NCI-H82 (cell line): ENCODE measurements around the gene MSS51.

Experiments used
- DNase-seq: peaks from one replicate; lab custom pipeline; 2025; lab: John Stamatoyannopoulos, UW

Gene MSS51

GRCh38 chr10:73433538-73433867, at the start of gene MSS51:
MSS51 (minus strand) TSS chr10:73433561; CDS start chr10:73428284, 5,277 bp downstream.
- DNase-seq, result no peak

DNA sequence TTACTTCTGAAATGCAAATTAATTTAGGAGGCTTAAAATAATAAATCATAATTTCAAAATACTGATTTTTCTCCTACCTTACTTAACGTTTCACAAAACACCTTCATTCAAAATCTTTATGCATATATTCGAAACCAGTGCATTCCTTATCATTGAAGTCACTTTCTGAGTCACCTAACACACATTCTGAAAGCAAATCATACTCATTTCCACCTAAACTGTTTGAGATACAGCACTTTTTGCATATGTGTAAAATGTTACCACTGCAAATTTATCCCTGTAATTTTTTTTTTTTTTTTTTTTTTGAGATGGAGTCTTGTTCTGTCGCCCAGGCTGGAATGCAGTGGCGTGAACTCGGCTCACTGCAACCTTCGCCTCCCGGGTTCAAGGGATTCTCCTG, 46.8 kb upstream of the MSS51 start:
- DNase-seq, result no peak

DNA sequence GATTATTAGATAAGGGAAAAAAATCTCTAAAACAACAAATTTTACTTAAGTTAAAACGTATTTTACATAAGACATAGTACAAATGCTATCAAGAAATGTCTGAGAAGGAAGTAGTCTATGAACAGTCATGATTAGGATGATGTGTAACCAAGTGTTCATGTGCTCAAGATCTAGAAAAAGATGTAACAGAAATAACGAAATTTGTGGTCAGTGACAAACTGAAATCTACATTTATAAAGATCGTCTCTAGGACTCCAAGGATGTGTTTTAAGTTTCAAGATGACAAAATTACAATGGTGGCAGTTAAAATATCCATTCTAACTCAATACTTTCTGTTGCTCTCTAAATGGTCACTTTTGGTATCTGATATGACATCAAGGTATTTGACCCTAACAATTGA, 45.3 kb upstream of the MSS51 start:
- no peak for DNase-seq

DNA sequence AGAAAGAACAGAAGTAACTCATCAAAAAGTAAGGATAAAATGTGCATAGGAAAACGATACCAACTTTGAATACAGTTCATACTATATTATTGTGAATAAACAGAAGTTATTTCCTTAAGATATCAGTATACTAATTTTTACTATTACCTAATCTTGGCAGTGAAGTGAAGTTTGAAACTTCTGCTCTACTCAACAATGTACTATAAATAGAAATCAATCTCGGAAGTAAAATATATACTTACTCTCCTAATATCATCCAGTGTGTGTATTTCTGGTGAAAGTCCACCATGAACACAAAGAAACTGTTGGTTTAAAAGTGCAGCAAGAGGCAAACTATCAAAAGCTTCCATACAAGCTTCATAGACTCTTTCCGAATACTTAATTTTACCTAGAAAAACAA, 37.9 kb upstream of the MSS51 start:
- DNase-seq, result no peak

- DNase-seq, result no peak
These were observed 36.2 kb upstream of the MSS51 start for GRCh38 chr10:73469579-73469978.

- no peak for DNase-seq
These were observed 33.8 kb upstream of the MSS51 start for GRCh38 chr10:73467206-73467605.

DNA sequence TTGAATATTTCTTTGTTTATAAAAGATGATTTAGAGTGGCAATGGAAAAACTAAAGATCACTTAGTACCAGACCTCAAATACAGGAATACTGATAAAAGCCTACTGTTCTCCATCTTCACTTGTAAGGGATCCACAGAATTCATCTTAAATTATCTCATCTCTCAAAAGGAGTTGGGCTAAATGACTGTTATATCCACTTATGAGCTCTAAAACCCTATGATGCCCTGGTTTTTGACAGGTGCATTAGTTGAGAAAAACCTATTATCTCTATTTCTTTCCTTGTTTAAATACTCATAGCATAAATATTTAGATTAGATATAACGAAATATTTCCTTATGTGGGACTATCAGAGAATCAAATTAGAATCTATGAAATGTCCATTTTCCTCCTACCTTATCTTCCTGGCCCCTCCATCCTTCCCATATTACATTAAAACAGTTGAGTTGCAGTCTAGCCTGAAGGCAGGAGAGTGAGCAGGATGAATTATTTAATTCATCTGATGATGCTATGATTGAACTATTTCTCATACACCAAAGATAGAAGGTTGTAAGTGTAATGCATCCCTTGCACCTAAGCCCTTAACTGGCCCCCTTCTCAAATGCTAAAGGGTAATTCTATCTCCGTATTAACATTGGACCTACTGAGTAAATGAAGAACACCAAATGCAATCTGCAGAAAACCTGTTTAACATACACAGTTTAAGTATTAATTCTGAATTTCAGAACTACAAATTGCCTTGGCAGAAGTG, 32.8 kb upstream of the MSS51 start:
- DNase-seq, result no peak

- DNase-seq, result no peak
These were observed 27.5 kb upstream of the MSS51 start for GRCh38 chr10:73460897-73461296.

- no peak for DNase-seq
These were observed 26.4 kb upstream of the MSS51 start for GRCh38 chr10:73459683-73460314.

GRCh38 chr10:73456187-73456890, 23.0 kb upstream of the MSS51 start:
- DNase-seq, result no peak

- no peak for DNase-seq
These were observed 15.8 kb upstream of the MSS51 start for GRCh38 chr10:73449113-73449512.

- DNase-seq, result no peak
These were observed 15.0 kb upstream of the MSS51 start for GRCh38 chr10:73448384-73448783.

GRCh38 chr10:73446926-73447325, 13.6 kb upstream of the MSS51 start:
- no peak for DNase-seq

DNA sequence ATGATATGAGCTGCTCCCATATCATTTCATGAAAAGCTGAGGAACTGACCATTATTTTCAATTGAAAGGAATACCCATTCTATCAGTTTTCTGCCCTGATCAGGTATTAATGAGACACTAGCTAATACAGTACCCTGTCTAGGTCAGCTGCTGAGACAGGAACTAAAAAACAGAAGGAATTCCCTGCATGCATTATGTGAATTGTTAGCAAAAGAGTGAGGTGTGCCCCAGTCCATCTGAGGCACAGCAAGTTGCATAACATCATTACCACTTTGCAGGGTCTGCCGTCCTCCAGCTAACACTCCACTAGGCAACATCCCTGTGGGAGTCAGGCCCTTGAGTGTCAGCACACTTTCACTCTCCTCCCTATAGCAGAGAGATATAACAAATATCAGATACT, 11.1 kb upstream of the MSS51 start:
- DNase-seq, result no peak

DNA sequence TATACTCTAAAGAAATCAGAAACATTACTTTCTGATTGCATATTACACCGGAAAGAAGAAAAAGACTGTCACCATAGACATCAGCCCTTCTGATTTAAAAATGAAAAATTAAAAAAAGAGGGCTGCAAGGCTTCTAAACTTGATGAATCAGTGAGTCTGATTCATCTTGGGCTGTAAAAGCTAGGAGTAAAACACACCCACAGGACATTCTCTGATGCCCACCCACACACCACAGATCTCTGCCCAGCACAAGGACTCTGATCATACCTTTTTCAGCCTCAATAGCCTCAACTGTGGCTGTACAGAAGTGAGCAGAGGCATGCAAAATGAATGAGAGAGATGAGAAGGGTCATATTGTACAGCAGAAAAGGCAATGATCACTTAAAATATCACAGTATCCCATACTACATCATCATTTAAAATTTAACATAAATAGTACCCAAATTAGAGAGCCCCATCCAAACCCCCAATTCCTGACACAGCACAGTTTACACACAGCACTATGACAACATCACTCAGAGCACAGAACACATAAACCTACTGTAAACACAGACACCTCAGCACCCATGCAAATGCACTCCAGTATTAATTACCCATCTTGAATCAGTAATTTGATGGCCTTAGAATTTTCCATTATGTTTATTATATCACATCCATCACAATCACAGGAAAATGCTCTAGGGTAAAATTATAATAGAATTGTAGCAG, 6.4 kb upstream of the MSS51 start:
- no peak for DNase-seq

- no peak for DNase-seq
These were observed 5.7 kb upstream of the MSS51 start for GRCh38 chr10:73439055-73439454.

GRCh38 chr10:73432646-73433537, 469 bp downstream of the MSS51 start:
- DNase-seq, result no peak

DNA sequence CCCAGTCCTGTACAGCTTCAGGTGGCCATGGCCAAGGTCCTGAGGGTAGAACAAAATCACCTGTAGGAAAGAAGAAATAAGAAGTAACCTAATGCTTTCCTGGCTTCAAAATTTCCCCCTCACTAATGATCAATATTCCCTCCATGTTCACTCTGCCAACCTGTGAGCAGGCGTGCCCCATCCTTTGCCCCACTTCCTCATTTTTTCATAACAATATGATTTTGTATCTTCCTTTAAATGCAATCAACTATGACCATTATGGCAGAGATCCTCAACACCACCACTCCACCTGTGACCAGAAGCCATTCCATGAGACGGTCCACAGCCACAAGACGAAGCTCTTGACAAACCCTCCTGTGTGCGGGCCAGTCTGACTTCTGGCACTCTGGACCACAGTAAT, 7.0 kb downstream of the MSS51 start:
- no peak for DNase-seq

DNA sequence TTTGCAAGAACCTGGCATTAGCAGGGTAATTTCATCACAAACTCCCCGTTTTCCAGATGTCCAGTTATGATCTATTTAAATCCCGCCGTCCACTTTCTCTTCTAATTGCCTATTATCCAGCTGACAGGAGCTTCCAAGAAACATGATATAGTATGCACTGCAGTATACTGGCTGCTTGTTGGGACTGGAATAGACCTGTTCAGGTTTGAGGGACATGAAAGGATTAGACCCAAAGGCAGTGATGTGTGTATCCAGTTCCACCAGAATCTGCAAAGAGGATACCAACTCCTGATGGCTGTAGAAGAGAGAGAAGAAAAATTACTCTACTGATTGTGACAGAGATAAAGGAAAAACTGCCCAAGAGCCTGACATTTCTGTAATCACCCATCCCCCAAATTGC, 8.9 kb downstream of the MSS51 start:
- DNase-seq, result no peak

GRCh38 chr10:73423309-73423708, 10.1 kb downstream of the MSS51 start:
- no peak for DNase-seq

DNA sequence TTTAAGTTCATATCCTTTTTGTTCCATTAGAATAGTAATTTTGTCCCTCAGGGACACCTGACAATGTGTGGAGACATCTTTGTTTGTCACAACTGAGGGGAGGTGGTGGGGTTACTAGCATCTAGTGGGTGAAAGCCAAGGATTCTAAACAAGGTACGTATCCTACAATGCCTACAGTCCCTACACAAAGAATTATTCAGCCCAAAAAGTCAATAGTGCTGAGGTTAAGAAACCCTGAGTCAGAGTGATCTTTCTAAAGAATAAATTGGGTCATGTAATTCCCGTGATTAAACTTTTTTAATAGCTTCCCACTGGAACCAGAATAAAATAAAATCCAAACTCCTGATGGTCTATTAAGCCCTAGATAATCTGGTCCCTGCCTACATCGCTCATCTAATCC, 16.8 kb downstream of the MSS51 start:
- peak; percentile 8 for DNase-seq
